Endothelial cell (in vitro differentiated cells): ENCODE results near the gene NCAM1. TPM values are rescaled to one million over a fixed set of nuclear protein-coding genes. Genes with fewer than 3 reads are reported as not detected.

Experiments used
- DNase-seq: peaks from one replicate; pipeline ENCODE4 v3.0.0; 2021; ENCODE audit warnings: low spot score
- H3K27ac Mint-ChIP-seq: one replicate; pipeline ENCODE4 v1.8.0; 2021; ENCODE audit warnings: mixed read lengths, inconsistent platforms; ENCODE audit not compliant: unreplicated experiment
- H3K27me3 Mint-ChIP-seq: one replicate; pipeline ENCODE4 v1.8.0; 2021; ENCODE audit warnings: mild to moderate bottlenecking, moderate library complexity, mixed read lengths, inconsistent platforms; ENCODE audit not compliant: unreplicated experiment
- H3K36me3 Mint-ChIP-seq: one replicate; pipeline ENCODE4 v1.8.0; 2021; ENCODE audit warnings: mild to moderate bottlenecking, low read depth, mixed read lengths, inconsistent platforms; ENCODE audit not compliant: unreplicated experiment
- H3K4me1 Mint-ChIP-seq: one replicate; pipeline ENCODE4 v1.8.0; 2021; ENCODE audit warnings: mild to moderate bottlenecking, mixed read lengths, inconsistent platforms; ENCODE audit not compliant: unreplicated experiment
- H3K4me3 Mint-ChIP-seq: one replicate; pipeline ENCODE4 v1.8.0; 2021; ENCODE audit warnings: mild to moderate bottlenecking, mixed read lengths, inconsistent platforms; ENCODE audit not compliant: unreplicated experiment
- H3K9me3 Mint-ChIP-seq: one replicate; pipeline ENCODE4 v1.8.0; 2021; ENCODE audit warnings: mixed read lengths, inconsistent platforms; ENCODE audit not compliant: unreplicated experiment
- total RNA-seq: library from RNA; stranded (reverse); fragmentation: NEBNext Ultra II Directional; extraction: Animal tissue kit (Norgen Biotek cat#: 25700); gene quantifications from one replicate; pipeline ENCODE4 v1.2.1, GENCODE V29; 2021; ENCODE audit not compliant: unreplicated experiment
- TF ChIP-seq, protein P1 (sequence below): fragments of 200-600 bp; sonication (generic); IDR thresholded peaks from one replicate; pipeline ENCODE4 v1.5.0; 2021; ENCODE audit warnings: antibody characterized with exemption; ENCODE audit not compliant: unreplicated experiment

Gene NCAM1
- total RNA-seq, 1 donor from 2014 or later: 21.9 TPM

DNA sequence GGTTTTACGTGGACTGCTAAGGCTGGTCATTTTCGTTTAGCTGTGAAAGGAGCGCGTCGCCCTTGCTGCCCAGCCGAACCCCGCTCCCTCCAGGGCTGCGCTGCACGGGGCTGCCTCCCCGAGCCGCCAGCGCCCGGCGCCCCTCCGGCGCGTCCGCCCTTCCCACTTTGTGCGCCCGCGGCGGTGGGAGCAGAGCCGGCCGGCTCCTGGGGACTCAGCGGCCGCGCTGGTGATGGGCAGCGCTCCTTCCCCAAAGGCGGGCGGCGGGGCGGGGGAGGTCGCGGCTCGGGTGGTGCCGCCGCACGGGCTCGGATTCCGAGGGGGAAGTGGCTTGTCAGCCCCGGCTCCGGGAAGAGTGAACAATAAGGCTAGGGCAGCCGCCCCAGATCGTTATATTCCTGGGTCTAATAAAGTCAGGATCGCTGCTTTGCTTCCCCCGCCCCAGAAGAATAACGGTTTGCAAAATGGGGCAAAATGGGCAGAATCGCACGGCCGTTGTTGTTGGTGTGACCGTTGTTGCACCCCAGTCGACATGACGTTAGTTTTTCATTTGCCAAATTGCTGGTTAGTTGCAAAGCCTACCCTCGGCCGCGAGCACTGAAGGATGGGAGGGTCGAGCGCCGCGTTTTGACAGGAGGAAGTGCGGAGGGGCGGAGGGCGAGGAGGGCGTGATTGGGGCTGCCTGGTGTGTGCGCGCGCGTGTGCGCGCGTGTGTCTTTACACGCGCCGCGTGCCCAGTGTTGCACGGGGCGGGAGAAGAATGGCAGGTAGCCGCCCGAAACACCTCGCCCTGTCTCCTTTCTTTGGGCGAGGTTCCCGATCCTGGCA lies 745 bp downstream of the NCAM1 start:
- no peaks in the 10 kb centered on the region for H3K9me3 Mint-ChIP-seq
- no peaks in the 10 kb centered on the region for H3K36me3 Mint-ChIP-seq
- DNase-seq: peak; percentile 48
- no peak overlapping the region for H3K27ac Mint-ChIP-seq
- H3K27me3 Mint-ChIP-seq: peaks cover 8% of the 10 kb centered on the region
- TF ChIP-seq, protein P1, sequence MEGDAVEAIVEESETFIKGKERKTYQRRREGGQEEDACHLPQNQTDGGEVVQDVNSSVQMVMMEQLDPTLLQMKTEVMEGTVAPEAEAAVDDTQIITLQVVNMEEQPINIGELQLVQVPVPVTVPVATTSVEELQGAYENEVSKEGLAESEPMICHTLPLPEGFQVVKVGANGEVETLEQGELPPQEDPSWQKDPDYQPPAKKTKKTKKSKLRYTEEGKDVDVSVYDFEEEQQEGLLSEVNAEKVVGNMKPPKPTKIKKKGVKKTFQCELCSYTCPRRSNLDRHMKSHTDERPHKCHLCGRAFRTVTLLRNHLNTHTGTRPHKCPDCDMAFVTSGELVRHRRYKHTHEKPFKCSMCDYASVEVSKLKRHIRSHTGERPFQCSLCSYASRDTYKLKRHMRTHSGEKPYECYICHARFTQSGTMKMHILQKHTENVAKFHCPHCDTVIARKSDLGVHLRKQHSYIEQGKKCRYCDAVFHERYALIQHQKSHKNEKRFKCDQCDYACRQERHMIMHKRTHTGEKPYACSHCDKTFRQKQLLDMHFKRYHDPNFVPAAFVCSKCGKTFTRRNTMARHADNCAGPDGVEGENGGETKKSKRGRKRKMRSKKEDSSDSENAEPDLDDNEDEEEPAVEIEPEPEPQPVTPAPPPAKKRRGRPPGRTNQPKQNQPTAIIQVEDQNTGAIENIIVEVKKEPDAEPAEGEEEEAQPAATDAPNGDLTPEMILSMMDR: no peak
- H3K4me1 Mint-ChIP-seq: peaks cover 6% of the 10 kb centered on the region
- peak overlapping the region; percentile 96 for H3K4me3 Mint-ChIP-seq

DNA sequence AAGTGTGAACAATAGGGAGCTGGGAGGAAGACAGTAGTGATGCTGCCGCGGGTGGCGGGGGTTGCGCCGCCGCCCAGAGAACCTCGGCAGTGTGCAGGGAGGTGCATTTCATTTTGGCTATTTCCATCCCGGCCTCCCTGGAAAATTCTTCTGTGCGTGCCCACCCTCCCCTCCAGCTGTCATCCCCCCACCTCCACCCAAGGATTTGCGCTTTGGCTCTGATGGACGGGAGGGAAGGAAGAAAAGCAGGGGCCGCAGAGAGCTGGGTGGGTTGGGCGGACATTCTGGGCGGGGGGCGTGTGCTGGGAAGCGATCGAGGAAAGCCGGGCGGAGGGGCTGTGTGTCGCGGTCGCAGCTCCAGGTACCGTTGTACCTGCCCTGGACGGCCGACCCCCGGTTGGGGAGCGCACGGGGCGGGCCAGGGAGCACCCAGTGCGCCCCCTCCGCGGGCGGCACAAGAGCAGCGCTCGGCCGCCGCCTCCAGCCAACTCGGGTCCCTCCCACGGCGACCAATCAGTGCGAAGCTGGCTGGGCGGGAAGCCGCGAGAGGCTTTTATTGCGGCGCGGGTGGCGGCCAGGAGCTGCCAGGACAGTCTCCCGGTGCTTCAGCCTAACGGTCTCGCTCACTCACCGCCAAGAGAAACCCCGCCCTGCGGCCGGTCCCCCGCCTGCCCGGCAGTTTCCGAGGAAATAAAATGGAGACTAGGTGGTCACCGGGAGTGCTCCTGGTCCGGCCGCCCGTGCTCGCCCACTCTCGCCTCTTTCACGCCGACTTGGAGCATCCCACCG lies 1.6 kb downstream of the NCAM1 start:
- TF ChIP-seq, protein P1: no peak

DNA sequence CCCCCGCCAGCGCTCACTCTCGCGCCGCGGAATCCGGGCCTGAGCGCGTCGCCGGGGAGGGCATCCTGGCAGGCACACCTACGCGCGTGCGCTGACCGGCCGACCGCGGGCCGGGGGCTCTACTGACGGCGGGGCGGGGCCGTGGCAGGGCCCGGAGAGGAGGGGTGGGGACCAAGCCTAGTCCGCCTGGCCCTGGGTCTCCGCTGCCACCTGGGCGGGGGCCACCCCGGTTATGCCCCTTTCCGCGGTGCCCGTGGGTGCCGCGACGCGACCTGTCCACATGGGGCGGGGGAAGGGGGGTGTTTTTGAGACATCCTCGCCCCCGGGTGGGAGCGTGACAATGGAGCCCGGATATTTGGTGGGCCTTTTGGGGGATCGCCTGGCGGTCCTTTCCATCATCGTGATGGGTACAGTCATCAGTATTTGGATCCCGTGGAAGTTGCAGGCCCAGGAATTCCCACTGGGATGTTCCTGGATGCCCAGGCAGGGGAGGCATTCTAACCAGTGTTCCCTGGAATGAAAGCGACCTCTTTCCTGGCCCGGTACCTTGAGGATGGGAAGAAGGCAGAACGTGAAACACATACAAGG lies 2.2 kb downstream of the NCAM1 start:
- peak; percentile 5 for DNase-seq
- TF ChIP-seq, protein P1: no peak
- peak overlapping the region; percentile 26 for H3K27ac Mint-ChIP-seq
- H3K9me3 Mint-ChIP-seq: no peaks in the 10 kb centered on the region
- H3K27me3 Mint-ChIP-seq: peaks cover 6% of the 10 kb centered on the region
- no peaks in the 10 kb centered on the region for H3K36me3 Mint-ChIP-seq
- H3K4me1 Mint-ChIP-seq: peaks cover 6% of the 10 kb centered on the region
- peak overlapping the region; percentile 81 for H3K4me3 Mint-ChIP-seq

More for the DNA sequence above, 1.6 kb downstream of the NCAM1 start:
- H3K27me3 Mint-ChIP-seq: peaks cover 6% of the 10 kb centered on the region
- no peak overlapping the region for H3K27ac Mint-ChIP-seq
- no peaks in the 10 kb centered on the region for H3K9me3 Mint-ChIP-seq
- H3K4me3 Mint-ChIP-seq: peak overlapping the region; percentile 93
- DNase-seq: peak; percentile 44
- no peaks in the 10 kb centered on the region for H3K36me3 Mint-ChIP-seq
- peaks cover 6% of the 10 kb centered on the region for H3K4me1 Mint-ChIP-seq

DNA sequence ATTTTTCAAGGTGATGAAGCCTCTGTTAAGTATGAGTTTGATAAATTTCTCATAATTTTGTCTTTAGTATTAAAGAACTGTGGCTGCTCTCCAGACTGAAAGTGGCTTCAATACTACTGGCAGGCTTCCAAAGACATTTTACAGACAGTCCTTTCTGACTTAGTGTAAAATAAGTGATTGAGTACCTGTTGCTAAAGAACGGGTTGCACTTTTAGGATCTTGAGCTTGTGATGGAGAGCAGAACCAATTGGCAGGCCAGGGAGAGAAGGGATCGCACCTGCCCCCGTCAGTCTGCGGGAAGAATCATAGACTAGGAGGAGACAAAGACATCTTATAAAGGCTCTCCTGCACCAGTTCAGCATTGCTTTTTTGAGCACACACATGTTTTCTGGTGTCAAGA lies 4.4 kb downstream of the NCAM1 start:
- peaks cover 6% of the 10 kb centered on the region for H3K4me1 Mint-ChIP-seq
- H3K4me3 Mint-ChIP-seq: no peak overlapping the region
- H3K27me3 Mint-ChIP-seq: peaks cover 6% of the 10 kb centered on the region
- H3K27ac Mint-ChIP-seq: no peak overlapping the region
- H3K9me3 Mint-ChIP-seq: no peaks in the 10 kb centered on the region
- no peak for DNase-seq
- TF ChIP-seq, protein P1: no peak
- no peaks in the 10 kb centered on the region for H3K36me3 Mint-ChIP-seq
